IMR-90 (cell line): Measurements from ENCODE around the gene SEPTIN8. TPM values are rescaled to one million over a fixed set of nuclear protein-coding genes. Genes with fewer than 3 reads are reported as not detected.

ENCODE experiments used
- ATAC-seq: fragments of 200-7000 bp; cut with Tn5 transposase; 2 replicates; pipeline ENCODE4 v1.9.1; 2020; ENCODE audit warnings: low read depth, mild to moderate bottlenecking, moderate library complexity
- BruUV-seq: library from RNA; stranded (reverse); fragments of 400-500 nt; replicated peaks from 2 replicates; lab custom pipeline; 2021; lab: Mats Ljungman, UMichigan
- CTCF ChIA-PET: fragments of 300-600 bp; formaldehyde crosslinking; extraction: SDS; loops from one replicate; lab custom pipeline; 2021; ENCODE audit warnings: antibody characterized with exemption; lab: Yijun Ruan, JAX
- POLR2A ChIA-PET: fragments of 300-600 bp; sonication (Branson Sonifier 250); formaldehyde crosslinking; loops from one replicate; lab custom pipeline; 2022; ENCODE audit warnings: antibody characterized with exemption; ENCODE audit not compliant: unreplicated experiment; lab: Charles Lee
- DNase-seq: peaks from one replicate; pipeline ENCODE4 v3.0.0; 2013
- H2AFZ ChIP-seq: replicated peaks from 2 replicates; pipeline ENCODE3; 2013; ENCODE audit warnings: low read length, mild to moderate bottlenecking; ENCODE audit not compliant: poor library complexity
- H2AK5ac ChIP-seq: 2 replicates; pipeline ENCODE4 v1.6.1; 2013; ENCODE audit warnings: low read depth, low read length, inconsistent platforms
- H2AK9ac ChIP-seq: replicated peaks from 2 replicates; pipeline ENCODE3; 2013; ENCODE audit warnings: mild to moderate bottlenecking, low read depth, low read length, moderate library complexity; ENCODE audit not compliant: poor library complexity
- H2BK120ac ChIP-seq: 2 replicates; pipeline ENCODE4 v1.6.1; 2013; ENCODE audit warnings: low read depth, low read length, inconsistent platforms
- H2BK15ac ChIP-seq: 3 replicates; pipeline ENCODE4 v1.6.1; 2013; ENCODE audit warnings: low read depth, low read length, inconsistent platforms
- H2BK20ac ChIP-seq: 2 replicates; pipeline ENCODE4 v1.6.1; 2013; ENCODE audit warnings: low read depth, mild to moderate bottlenecking, inconsistent platforms, low read length, moderate library complexity
- H2BK5ac ChIP-seq: 2 replicates; pipeline ENCODE4 v1.6.1; 2013; ENCODE audit warnings: mild to moderate bottlenecking, low read depth, low read length, inconsistent platforms; ENCODE audit not compliant: poor library complexity, severe bottlenecking
- H3K14ac ChIP-seq: replicated peaks from 2 replicates; pipeline ENCODE4 v1.6.1; 2013; ENCODE audit warnings: low read depth, low read length, inconsistent platforms
- H3K18ac ChIP-seq: 2 replicates; pipeline ENCODE4 v1.6.1; 2013; ENCODE audit warnings: low read depth, low read length, control low read depth
- H3K23ac ChIP-seq: 2 replicates; pipeline ENCODE4 v1.6.1; 2013; ENCODE audit warnings: low read depth, low read length, inconsistent platforms
- H3K27ac ChIP-seq: 2 replicates; pipeline ENCODE4 v1.5.1; 2013; ENCODE audit warnings: mild to moderate bottlenecking, control low read depth, low read length; ENCODE audit not compliant: insufficient read depth
- H3K27me3 ChIP-seq: 2 replicates; pipeline ENCODE4 v1.6.1; 2013; ENCODE audit warnings: low read length; ENCODE audit not compliant: control insufficient read depth, insufficient read depth
- H3K36me3 ChIP-seq: 2 replicates; pipeline ENCODE4 v1.6.1; 2013; ENCODE audit warnings: low read length, mixed read lengths; ENCODE audit not compliant: control insufficient read depth, insufficient read depth
- H3K4ac ChIP-seq: 2 replicates; pipeline ENCODE4 v1.6.1; 2013; ENCODE audit warnings: low read depth, low read length, inconsistent platforms
- H3K4me1 ChIP-seq: 2 replicates; pipeline ENCODE4 v1.6.1; 2013; ENCODE audit warnings: low read length, mixed read lengths; ENCODE audit not compliant: control insufficient read depth, insufficient read depth
- H3K4me2 ChIP-seq: 2 replicates; pipeline ENCODE4 v1.6.1; 2013; ENCODE audit warnings: low read depth, mild to moderate bottlenecking, control low read depth, low read length, moderate library complexity
- H3K4me3 ChIP-seq: 2 replicates; pipeline ENCODE4 v1.5.1; 2013; ENCODE audit warnings: low read depth, mild to moderate bottlenecking, control low read depth, low read length, moderate library complexity; ENCODE audit not compliant: insufficient read depth
- H3K56ac ChIP-seq: 2 replicates; pipeline ENCODE4 v1.6.1; 2013; ENCODE audit warnings: low read length, inconsistent platforms; ENCODE audit not compliant: insufficient read depth; ENCODE audit errors: extremely low read depth
- H3K79me1 ChIP-seq, 2 experiments: 2 replicates each; pipeline ENCODE4 v1.6.1; 2013; ENCODE audit warnings: low read length in 2 of 2, inconsistent platforms in 1 of 2, low read depth in 1 of 2
- H3K9ac ChIP-seq: 2 replicates; pipeline ENCODE4 v1.6.1; 2013; ENCODE audit warnings: low read depth, low read length, control low read depth
- H3K9me1 ChIP-seq: 2 replicates; pipeline ENCODE4 v1.6.1; 2013; ENCODE audit warnings: low read length, inconsistent platforms; ENCODE audit not compliant: insufficient read depth
- H3K9me3 ChIP-seq: 2 replicates; pipeline ENCODE4 v1.6.1; 2013; ENCODE audit warnings: low read length; ENCODE audit not compliant: control insufficient read depth, insufficient read depth
- H4K20me1 ChIP-seq: 2 replicates; pipeline ENCODE4 v1.6.1; 2013; ENCODE audit warnings: low read length, inconsistent platforms; ENCODE audit not compliant: insufficient read depth
- H4K5ac ChIP-seq: 2 replicates; pipeline ENCODE4 v1.6.1; 2013; ENCODE audit warnings: mild to moderate bottlenecking, low read depth, low read length, control low read depth
- H4K8ac ChIP-seq, 2 experiments: 2 replicates each; pipeline ENCODE4 v1.6.1; 2013; ENCODE audit warnings: low read depth in 2 of 2, low read length in 2 of 2, control low read depth in 1 of 2, inconsistent platforms in 1 of 2
- H4K91ac ChIP-seq: 2 replicates; pipeline ENCODE4 v1.6.1; 2013; ENCODE audit warnings: low read depth, low read length, inconsistent platforms; ENCODE audit not compliant: insufficient read depth
- BHLHE40 ChIP-seq: fragments of 150-350 bp; IDR thresholded peaks from 2 replicates; pipeline ENCODE4 v1.6.1; 2016; ENCODE audit warnings: mild to moderate bottlenecking, low read depth, low read length
- CEBPB ChIP-seq: IDR thresholded peaks from 2 replicates; pipeline ENCODE4 v1.6.1; 2012; ENCODE audit warnings: low read depth, low read length, improper control_type of control experiment
- CHD1 ChIP-seq: IDR thresholded peaks from 2 replicates; pipeline ENCODE4 v1.6.1; 2012; ENCODE audit warnings: low read depth, low read length, improper control_type of control experiment
- FOS ChIP-seq: fragments of 150-350 bp; IDR thresholded peaks from 2 replicates; pipeline ENCODE4 v1.6.1; 2016; ENCODE audit warnings: low read depth, low read length
- MAFK ChIP-seq: IDR thresholded peaks from 2 replicates; pipeline ENCODE4 v1.6.1; 2012; ENCODE audit warnings: low read depth, low read length, improper control_type of control experiment
- MAZ ChIP-seq: IDR thresholded peaks from 2 replicates; pipeline ENCODE4 v1.6.1; 2012; ENCODE audit warnings: low read depth, mild to moderate bottlenecking, low read length, improper control_type of control experiment, moderate library complexity, borderline replicate concordance
- MXI1 ChIP-seq: IDR thresholded peaks from 2 replicates; pipeline ENCODE4 v1.6.1; 2012; ENCODE audit warnings: low read depth, mild to moderate bottlenecking, low read length, moderate library complexity, borderline replicate concordance
- NFE2L2 ChIP-seq: fragments of 150-350 bp; IDR thresholded peaks from 2 replicates; pipeline ENCODE4 v1.6.1; 2016; ENCODE audit warnings: low read depth, mild to moderate bottlenecking, low read length
- POLR2A ChIP-seq: IDR thresholded peaks from 2 replicates; pipeline ENCODE4 v1.6.1; 2012; ENCODE audit warnings: mild to moderate bottlenecking, low read depth, low read length
- RAD21 ChIP-seq: IDR thresholded peaks from 2 replicates; pipeline ENCODE4 v1.6.1; 2012; ENCODE audit warnings: low read length, improper control_type of control experiment
- RCOR1 ChIP-seq: IDR thresholded peaks from 2 replicates; pipeline ENCODE4 v1.6.1; 2012; ENCODE audit warnings: mild to moderate bottlenecking, low read length, improper control_type of control experiment; ENCODE audit not compliant: insufficient replicate concordance
- RFX5 ChIP-seq: IDR thresholded peaks from 2 replicates; pipeline ENCODE4 v1.8.0; 2012; ENCODE audit warnings: low read depth, mild to moderate bottlenecking, low read length, moderate library complexity
- SMC3 ChIP-seq: fragments of 150-350 bp; IDR thresholded peaks from 2 replicates; pipeline ENCODE4 v1.6.1; 2016; ENCODE audit warnings: low read depth, mild to moderate bottlenecking, antibody characterized with exemption, low read length, moderate library complexity
- WGBS, 2 experiments: methylation state at CpG; one replicate each; pipeline versions ENCODE4 v1.1.5 to v1.1.7; 2013; ENCODE audit warnings: missing lambda C conversion rate in 2 of 2; ENCODE audit not compliant: insufficient read length in 1 of 2; ENCODE audit errors: extremely low coverage in 2 of 2; 5-methylcytosine and 5-hydroxymethylcytosine counted together
- dilution Hi-C: fragments of 300-500 bp; cut with HindIII; formaldehyde crosslinking; loops from one replicate; pipeline ENCODE4 v1.14.3; 2018; ENCODE audit warnings: low sequenced_read_pairs; ENCODE audit not compliant: unreplicated experiment
- in situ Hi-C: fragments of 300-500 bp; cut with MboI; formaldehyde crosslinking; loops from 3 replicates; pipeline ENCODE4 v1.14.3; 2019; ENCODE audit warnings: low sequenced_read_pairs, inconsistent platforms, mixed read lengths
- intact Hi-C: fragments of 100-400 bp; cut with micrococcal nuclease; formaldehyde crosslinking; loops from 2 replicates; pipeline ENCODE4 v1.10.0; 2022
- polyA plus RNA-seq, 3 experiments: library from polyadenylated mRNA; depleted of rRNA; stranded (reverse); fragments of >200 nt; gene quantifications; 2 replicates each; pipeline ENCODE4 v1.2.3, GENCODE V29; 2012; ENCODE audit warnings: low replicate concordance in 1 of 3
- total RNA-seq: library from RNA; depleted of rRNA; stranded (reverse); fragments of >200 nt; gene quantifications from 2 replicates; pipeline ENCODE4 v1.2.3, GENCODE V29; 2012
- TF ChIP-seq, protein P1 (sequence below): conservative IDR thresholded peaks from 2 replicates; pipeline ENCODE4 v1.5.1; 2012; ENCODE audit warnings: mild to moderate bottlenecking, low read depth, low read length, improper control_type of control experiment
- TF ChIP-seq, protein P2 (sequence below): fragments of 150-350 bp; IDR thresholded peaks from 2 replicates; pipeline ENCODE4 v1.6.1; 2016; ENCODE audit warnings: low read depth, mild to moderate bottlenecking, low read length, moderate library complexity, borderline replicate concordance
- TF ChIP-seq, protein P3 (sequence below): fragments of 150-350 bp; IDR thresholded peaks from 2 replicates; pipeline ENCODE4 v1.6.1; 2017; ENCODE audit warnings: mild to moderate bottlenecking, antibody characterized with exemption, low read length, low read depth

The SEPTIN8 gene
- total and polyA plus RNA-seq, 2 of the 4 experiments (the other 2 are of a cell fraction), result 56.2 to 67.2 TPM

DNA sequence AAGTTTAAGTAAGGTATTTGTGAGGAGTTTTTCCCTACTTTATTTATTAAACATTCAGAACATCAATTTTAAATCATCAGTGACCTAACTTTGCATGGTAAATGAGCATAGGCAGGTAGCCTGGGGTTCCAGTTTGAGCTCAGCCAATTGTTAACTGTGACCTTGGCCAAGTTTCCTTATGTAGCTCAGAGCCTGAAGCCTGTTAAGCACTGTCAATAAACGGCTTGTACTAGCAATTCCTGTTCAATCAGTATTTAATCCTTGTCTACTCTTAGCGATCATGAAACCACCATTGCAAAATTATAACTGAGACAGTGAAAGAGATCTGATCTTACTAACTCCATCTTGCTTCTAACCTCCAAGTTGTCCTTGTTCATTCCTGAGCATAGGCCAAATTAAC, 31.4 kb upstream of the SEPTIN8 start:
- Histone ChIP-seq H2BK20ac (no peak overlapping the region), H2BK5ac (no peak overlapping the region), H3K23ac (no peak overlapping the region), H3K4me2 (no peak overlapping the region), H3K4ac (no peak overlapping the region), H4K5ac (no peak overlapping the region), H4K91ac (no peak overlapping the region), H3K36me3 (no peaks in the 10 kb centered on the region), H2AK9ac (no peak overlapping the region), H3K14ac (no peak overlapping the region), H3K9me3 (no peaks in the 10 kb centered on the region), H3K56ac (no peak overlapping the region), H3K27me3 (peaks cover 34% of the 10 kb centered on the region), H3K4me3 (no peak overlapping the region), H2AK5ac (no peak overlapping the region), H3K9ac (no peak overlapping the region), H4K8ac (no peak overlapping the region), H3K18ac (no peak overlapping the region), H3K79me1 (no peaks in the 10 kb centered on the region), H3K9me1 (no peaks in the 10 kb centered on the region), H2BK15ac (no peak overlapping the region), H2AFZ (no peak overlapping the region), H4K20me1 (no peaks in the 10 kb centered on the region), H3K4me1 (no peaks in the 10 kb centered on the region), H2BK120ac (no peak overlapping the region), H3K27ac (no peak overlapping the region)
- intact Hi-C loops (no loop called here), in situ Hi-C loops (no loop called here), dilution Hi-C loops (no loop called here)
- ChIA-PET CTCF (interaction anchor here (1.6 kb wide), 1 partner anchor 12 kb away, joined by 3 read pairs; no protein-coding TSS in a partner anchor), POLR2A (no interaction called here)
- no peak for TF ChIP-seq RAD21
- TF ChIP-seq POLR2A, result no peak
- TF ChIP-seq, protein P1, sequence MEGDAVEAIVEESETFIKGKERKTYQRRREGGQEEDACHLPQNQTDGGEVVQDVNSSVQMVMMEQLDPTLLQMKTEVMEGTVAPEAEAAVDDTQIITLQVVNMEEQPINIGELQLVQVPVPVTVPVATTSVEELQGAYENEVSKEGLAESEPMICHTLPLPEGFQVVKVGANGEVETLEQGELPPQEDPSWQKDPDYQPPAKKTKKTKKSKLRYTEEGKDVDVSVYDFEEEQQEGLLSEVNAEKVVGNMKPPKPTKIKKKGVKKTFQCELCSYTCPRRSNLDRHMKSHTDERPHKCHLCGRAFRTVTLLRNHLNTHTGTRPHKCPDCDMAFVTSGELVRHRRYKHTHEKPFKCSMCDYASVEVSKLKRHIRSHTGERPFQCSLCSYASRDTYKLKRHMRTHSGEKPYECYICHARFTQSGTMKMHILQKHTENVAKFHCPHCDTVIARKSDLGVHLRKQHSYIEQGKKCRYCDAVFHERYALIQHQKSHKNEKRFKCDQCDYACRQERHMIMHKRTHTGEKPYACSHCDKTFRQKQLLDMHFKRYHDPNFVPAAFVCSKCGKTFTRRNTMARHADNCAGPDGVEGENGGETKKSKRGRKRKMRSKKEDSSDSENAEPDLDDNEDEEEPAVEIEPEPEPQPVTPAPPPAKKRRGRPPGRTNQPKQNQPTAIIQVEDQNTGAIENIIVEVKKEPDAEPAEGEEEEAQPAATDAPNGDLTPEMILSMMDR, result no peak
- TF ChIP-seq CHD1, result no peak
- no peak for TF ChIP-seq RCOR1
- no peak for TF ChIP-seq MAFK
- TF ChIP-seq FOS, result no peak
- no peak for TF ChIP-seq MXI1
- no peak for TF ChIP-seq RFX5
- no peak for TF ChIP-seq SMC3
- TF ChIP-seq BHLHE40, result no peak
- TF ChIP-seq, protein P2, sequence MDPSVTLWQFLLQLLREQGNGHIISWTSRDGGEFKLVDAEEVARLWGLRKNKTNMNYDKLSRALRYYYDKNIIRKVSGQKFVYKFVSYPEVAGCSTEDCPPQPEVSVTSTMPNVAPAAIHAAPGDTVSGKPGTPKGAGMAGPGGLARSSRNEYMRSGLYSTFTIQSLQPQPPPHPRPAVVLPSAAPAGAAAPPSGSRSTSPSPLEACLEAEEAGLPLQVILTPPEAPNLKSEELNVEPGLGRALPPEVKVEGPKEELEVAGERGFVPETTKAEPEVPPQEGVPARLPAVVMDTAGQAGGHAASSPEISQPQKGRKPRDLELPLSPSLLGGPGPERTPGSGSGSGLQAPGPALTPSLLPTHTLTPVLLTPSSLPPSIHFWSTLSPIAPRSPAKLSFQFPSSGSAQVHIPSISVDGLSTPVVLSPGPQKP, result no peak
- TF ChIP-seq MAZ, result no peak
- TF ChIP-seq, protein P3, sequence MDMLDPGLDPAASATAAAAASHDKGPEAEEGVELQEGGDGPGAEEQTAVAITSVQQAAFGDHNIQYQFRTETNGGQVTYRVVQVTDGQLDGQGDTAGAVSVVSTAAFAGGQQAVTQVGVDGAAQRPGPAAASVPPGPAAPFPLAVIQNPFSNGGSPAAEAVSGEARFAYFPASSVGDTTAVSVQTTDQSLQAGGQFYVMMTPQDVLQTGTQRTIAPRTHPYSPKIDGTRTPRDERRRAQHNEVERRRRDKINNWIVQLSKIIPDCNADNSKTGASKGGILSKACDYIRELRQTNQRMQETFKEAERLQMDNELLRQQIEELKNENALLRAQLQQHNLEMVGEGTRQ, result no peak
- no peak for TF ChIP-seq CEBPB
- no peak for TF ChIP-seq NFE2L2
- 29% methylated on average over 1 of the region's 2 CpGs; no CpG with 5 or more reads in 1 of the 2 experiments for WGBS, 2 experiments
- no peak for DNase-seq
- ATAC-seq, result no peak
- BruUV-seq, result no TSS peak
